CD14-positive monocyte (primary cell): Measurements from ENCODE around the gene DPH5. TPM values are rescaled to one million over a fixed set of nuclear protein-coding genes. Genes with fewer than 3 reads are reported as not detected.

Experiments used
- DNase-seq, 3 donors: peaks; one replicate each; pipeline ENCODE4 v3.0.0-alpha.2; 2011 to 2022
- H2AFZ ChIP-seq: 2 replicates; pipeline ENCODE4 v1.6.0; 2012; ENCODE audit warnings: mild to moderate bottlenecking, low read depth, low read length, inconsistent platforms; ENCODE audit not compliant: insufficient read depth, poor library complexity, severe bottlenecking
- H3K27ac ChIP-seq, 2 donors: 1 replicate in 1 of 2; 2 replicates in 1 of 2; pipeline ENCODE4 v1.5.1; 2012 to 2013; ENCODE audit warnings: low read length in 2 of 2, control low read depth in 1 of 2, inconsistent platforms in 1 of 2, low read depth in 1 of 2, mild to moderate bottlenecking in 1 of 2
- H3K27me3 ChIP-seq, 2 donors: one replicate each; pipeline versions ENCODE4 v1.6.0 to v1.6.1; 2011 to 2013; ENCODE audit warnings: low read length in 2 of 2; ENCODE audit not compliant: control insufficient read depth in 2 of 2, insufficient read depth in 2 of 2
- H3K36me3 ChIP-seq, 2 donors: replicated peaks in 1 of 2; 1 replicate in 1 of 2; 2 replicates in 1 of 2; pipeline versions ENCODE4 v1.5.1 to v1.6.1; 2012 to 2013; ENCODE audit warnings: low read length in 2 of 2, control low read depth in 1 of 2, inconsistent platforms in 1 of 2, mild to moderate bottlenecking in 1 of 2; ENCODE audit not compliant: insufficient read depth in 2 of 2, control insufficient read depth in 1 of 2
- H3K4me1 ChIP-seq, 2 donors: 1 replicate in 1 of 2; 2 replicates in 1 of 2; pipeline versions ENCODE4 v1.5.1 to v1.6.1; 2012 to 2013; ENCODE audit warnings: low read length in 2 of 2, control low read depth in 1 of 2, inconsistent platforms in 1 of 2, mild to moderate bottlenecking in 1 of 2, moderate library complexity in 1 of 2; ENCODE audit not compliant: insufficient read depth in 2 of 2, control insufficient read depth in 1 of 2
- H3K4me2 ChIP-seq: replicated peaks from 2 replicates; pipeline ENCODE3; 2012; ENCODE audit warnings: low read length, moderate library complexity, mild to moderate bottlenecking; ENCODE audit not compliant: poor library complexity, severe bottlenecking; ENCODE audit errors: extremely low read depth
- H3K4me3 ChIP-seq, 3 experiments: fragments of 200-600 bp in 1 of 3; sonication (generic) in 1 of 3; replicated peaks in 1 of 3; 1 replicate in 2 of 3; 2 replicates in 1 of 3; pipeline ENCODE4 v1.5.1; 2011 to 2013; ENCODE audit warnings: low read length in 3 of 3, mild to moderate bottlenecking in 3 of 3, control low read depth in 2 of 3, low read depth in 2 of 3, inconsistent platforms in 1 of 3, moderate library complexity in 1 of 3
- H3K79me2 ChIP-seq: 2 replicates; pipeline ENCODE4 v1.6.0; 2012; ENCODE audit warnings: mild to moderate bottlenecking, control low read depth, inconsistent platforms, low read length, moderate library complexity; ENCODE audit not compliant: insufficient read depth
- H3K9ac ChIP-seq: 2 replicates; pipeline ENCODE4 v1.6.0; 2017; ENCODE audit warnings: low read length, mild to moderate bottlenecking; ENCODE audit not compliant: insufficient read depth, poor library complexity, severe bottlenecking
- H3K9me3 ChIP-seq, 2 donors: replicated peaks in 1 of 2; 1 replicate in 1 of 2; 2 replicates in 1 of 2; pipeline versions ENCODE4 v1.5.1 to v1.6.1; 2012 to 2013; ENCODE audit warnings: low read length in 2 of 2, control low read depth in 1 of 2; ENCODE audit not compliant: control insufficient read depth in 1 of 2, insufficient read depth in 1 of 2
- H4K20me1 ChIP-seq: 2 replicates; pipeline ENCODE4 v1.6.0; 2012; ENCODE audit warnings: mild to moderate bottlenecking, low read length, control low read depth, moderate library complexity; ENCODE audit not compliant: insufficient read depth
- H3K27ac Mint-ChIP-seq, 7 donors: one replicate each; pipeline ENCODE4 v1.8.0; 2020; ENCODE audit warnings: mild to moderate bottlenecking in 7 of 7, mixed read lengths in 7 of 7, moderate library complexity in 6 of 7, inconsistent platforms in 2 of 7
- H3K27me3 Mint-ChIP-seq, 3 donors: one replicate each; pipeline ENCODE4 v1.8.0; 2021 to 2022; ENCODE audit warnings: low read depth in 3 of 3, mild to moderate bottlenecking in 3 of 3, mixed read lengths in 3 of 3, moderate library complexity in 3 of 3, inconsistent platforms in 1 of 3
- H3K36me3 Mint-ChIP-seq, 2 donors: one replicate each; pipeline ENCODE4 v1.8.0; 2020; ENCODE audit warnings: mixed read lengths in 2 of 2, inconsistent platforms in 1 of 2, mild to moderate bottlenecking in 1 of 2
- H3K4me1 Mint-ChIP-seq: one replicate; pipeline ENCODE4 v1.8.0; 2020; ENCODE audit warnings: mild to moderate bottlenecking, mixed read lengths
- H3K4me3 Mint-ChIP-seq, 2 donors: one replicate each; pipeline ENCODE4 v1.8.0; 2020; ENCODE audit warnings: mild to moderate bottlenecking in 2 of 2, mixed read lengths in 2 of 2, moderate library complexity in 1 of 2
- H3K9me3 Mint-ChIP-seq, 7 donors: one replicate each; pipeline ENCODE4 v1.8.0; 2020 to 2022; ENCODE audit warnings: mixed read lengths in 7 of 7, mild to moderate bottlenecking in 6 of 7, moderate library complexity in 6 of 7, inconsistent platforms in 2 of 7
- CTCF ChIP-seq: fragments of 200-600 bp; IDR thresholded peaks from one replicate; pipeline ENCODE4 v1.8.0; 2022; ENCODE audit warnings: antibody characterized with exemption, mild to moderate bottlenecking
- WGBS: methylation state at CpG from one replicate; pipeline ENCODE4 v1.1.5; 2013; ENCODE audit warnings: missing lambda C conversion rate; ENCODE audit not compliant: insufficient coverage; 5-methylcytosine and 5-hydroxymethylcytosine counted together
- intact Hi-C, 2 donors: fragments of 100-400 bp; cut with micrococcal nuclease; formaldehyde crosslinking; loops; one replicate each; pipeline versions ENCODE4 v1.15.0 to v1.15.1; 2023
- polyA plus RNA-seq, 3 donors: library from polyadenylated mRNA; depleted of rRNA in 1 of 3; unstranded in 2 of 3; stranded (reverse) in 1 of 3; fragments of 300-500 nt in 2 of 3; fragments of >200 nt in 1 of 3; fragmentation: Illumina TruSeq in 2 of 3; gene quantifications; 1 replicate in 2 of 3; 2 replicates in 1 of 3; pipeline ENCODE4 v1.2.3, GENCODE V29; 2012 to 2021

The DPH5 gene
- polyA plus RNA-seq, 3 donors: 10.3 to 14.3 (median 12.0) TPM

- no peak overlapping the region for H3K4me3 ChIP-seq
- DNase-seq: no peak
- H3K9ac ChIP-seq: no peak overlapping the region
- peaks cover 51 to 53% of the 10 kb centered on the region in 2 donors for H3K36me3 Mint-ChIP-seq
- H3K27me3 ChIP-seq: no peaks in the 10 kb centered on the region
- H3K27me3 Mint-ChIP-seq: no peaks in the 10 kb centered on the region
- intact Hi-C loops: no loop called here
- H3K79me2 ChIP-seq: no peaks in the 10 kb centered on the region
- no peak overlapping the region for H3K27ac ChIP-seq
- H2AFZ ChIP-seq: no peak overlapping the region
- H3K4me3 Mint-ChIP-seq: no peak overlapping the region
- no peaks in the 10 kb centered on the region for H3K9me3 ChIP-seq
- H3K36me3 ChIP-seq: peaks cover 51 to 81% of the 10 kb centered on the region in 2 donors
- H3K4me1 Mint-ChIP-seq: no peaks in the 10 kb centered on the region
- WGBS: no CpG with 5 or more reads among the region's 1 CpG
- H3K9me3 Mint-ChIP-seq: no peaks in the 10 kb centered on the region
- TF ChIP-seq CTCF: no peak
- no peak overlapping the region for H3K4me2 ChIP-seq
- H3K27ac Mint-ChIP-seq: no peak overlapping the region
- no peaks in the 10 kb centered on the region for H4K20me1 ChIP-seq
- H3K4me1 ChIP-seq: no peaks in the 10 kb centered on the region
Observed at GRCh38 chr1:100968621-100969020, 57.0 kb downstream of the DPH5 start.

- no peak for DNase-seq
- H3K27me3 ChIP-seq: no peaks in the 10 kb centered on the region
- Mint-ChIP-seq H3K9me3 (no peaks in the 10 kb centered on the region), H3K27ac (peak overlapping the region in 2 of 7 donors; percentile 4 to 66), H3K4me1 (peaks cover 3% of the 10 kb centered on the region), H3K27me3 (no peaks in the 10 kb centered on the region), H3K4me3 (no peak overlapping the region), H3K36me3 (peaks cover 37 to 53% of the 10 kb centered on the region in 2 donors)
- WGBS: no CpG with 5 or more reads among the region's 1 CpG
- H4K20me1 ChIP-seq: no peaks in the 10 kb centered on the region
- no peaks in the 10 kb centered on the region for H3K9me3 ChIP-seq
- no peak for TF ChIP-seq CTCF
- no peak overlapping the region for H3K9ac ChIP-seq
- H3K4me3 ChIP-seq: no peak overlapping the region
- intact Hi-C loops: no loop called here
- H3K36me3 ChIP-seq: peaks cover 25 to 47% of the 10 kb centered on the region in 2 donors
- H3K27ac ChIP-seq: no peak overlapping the region
- no peaks in the 10 kb centered on the region for H3K79me2 ChIP-seq
- no peak overlapping the region for H3K4me2 ChIP-seq
- no peak overlapping the region for H2AFZ ChIP-seq
- no peaks in the 10 kb centered on the region for H3K4me1 ChIP-seq
Observed at GRCh38 chr1:100960098-100960497, 65.5 kb downstream of the DPH5 start.
